Smooth muscle cell (in vitro differentiated cells): ENCODE results near the gene SBNO2. TPM values are rescaled to one million over a fixed set of nuclear protein-coding genes. Genes with fewer than 3 reads are reported as not detected.

ENCODE experiments used
- DNase-seq: peaks from one replicate; lab custom pipeline; 2025; ENCODE audit not compliant: unreplicated experiment; lab: John Stamatoyannopoulos, UW
- H2AFZ ChIP-seq: fragments of 200-600 bp; sonication (generic); 2 replicates; pipeline ENCODE4 v1.6.0; 2016; ENCODE audit warnings: antibody characterized with exemption, low read depth, mild to moderate bottlenecking
- H3F3A ChIP-seq: fragments of 200-600 bp; sonication (generic); 2 replicates; pipeline ENCODE4 v1.6.0; 2017; ENCODE audit warnings: antibody characterized with exemption, low read depth
- H3K27ac ChIP-seq: fragments of 200-600 bp; sonication (generic); 2 replicates; pipeline ENCODE4 v1.5.1; 2016; ENCODE audit warnings: low read depth, mild to moderate bottlenecking
- H3K27me3 ChIP-seq: fragments of 200-600 bp; sonication (generic); 2 replicates; pipeline ENCODE4 v1.6.1; 2016; ENCODE audit warnings: low read depth, mild to moderate bottlenecking
- H3K36me3 ChIP-seq: fragments of 200-600 bp; sonication (generic); 2 replicates; pipeline ENCODE4 v1.5.1; 2016; ENCODE audit warnings: low read depth
- H3K4me1 ChIP-seq: fragments of 200-600 bp; sonication (generic); 2 replicates; pipeline ENCODE4 v1.5.1; 2016; ENCODE audit warnings: low read depth
- H3K4me2 ChIP-seq: fragments of 200-600 bp; sonication (generic); 2 replicates; pipeline ENCODE4 v1.6.0; 2016; ENCODE audit warnings: mild to moderate bottlenecking
- H3K4me3 ChIP-seq: fragments of 200-600 bp; sonication (generic); 2 replicates; pipeline ENCODE4 v1.5.1; 2016; ENCODE audit warnings: mild to moderate bottlenecking
- H3K79me2 ChIP-seq: fragments of 200-600 bp; sonication (generic); 2 replicates; pipeline ENCODE4 v1.6.0; 2016; ENCODE audit warnings: low read depth, mild to moderate bottlenecking
- H3K9ac ChIP-seq: fragments of 200-600 bp; sonication (generic); 2 replicates; pipeline ENCODE4 v1.6.0; 2016; ENCODE audit warnings: low read depth
- H3K9me3 ChIP-seq: fragments of 200-600 bp; sonication (generic); replicated peaks from 2 replicates; pipeline ENCODE4 v1.5.1; 2016; ENCODE audit warnings: low read depth
- H4K20me1 ChIP-seq: fragments of 200-600 bp; sonication (generic); 2 replicates; pipeline ENCODE4 v1.6.0; 2016; ENCODE audit warnings: low read depth
- WGBS: methylation state at CpG from one replicate; pipeline ENCODE4 v1.1.7; 2016; ENCODE audit warnings: low lambda C conversion rate; 5-methylcytosine and 5-hydroxymethylcytosine counted together
- polyA plus RNA-seq: library from polyadenylated mRNA; unstranded; fragments of >200 nt; fragmentation: Nextera tagmentation; extraction: Ambion mirVana; gene quantifications from 2 replicates; pipeline ENCODE4 v1.2.1, GENCODE V29; 2016
- total RNA-seq: library from RNA; depleted of rRNA; stranded (reverse); fragments of >200 nt; gene quantifications from 2 replicates; pipeline ENCODE4 v1.2.3, GENCODE V29; 2014
- TF ChIP-seq, protein P1 (sequence below): fragments of 200-600 bp; sonication (generic); IDR thresholded peaks from 2 replicates; pipeline ENCODE4 v1.5.1; 2017; ENCODE audit warnings: borderline replicate concordance, mild to moderate bottlenecking, antibody characterized with exemption; ENCODE audit not compliant: insufficient read depth, poor library complexity, severe bottlenecking

Gene SBNO2
- total and polyA plus RNA-seq, 2 experiments from 2014 or later = 16.4 to 17.6 TPM

DNA sequence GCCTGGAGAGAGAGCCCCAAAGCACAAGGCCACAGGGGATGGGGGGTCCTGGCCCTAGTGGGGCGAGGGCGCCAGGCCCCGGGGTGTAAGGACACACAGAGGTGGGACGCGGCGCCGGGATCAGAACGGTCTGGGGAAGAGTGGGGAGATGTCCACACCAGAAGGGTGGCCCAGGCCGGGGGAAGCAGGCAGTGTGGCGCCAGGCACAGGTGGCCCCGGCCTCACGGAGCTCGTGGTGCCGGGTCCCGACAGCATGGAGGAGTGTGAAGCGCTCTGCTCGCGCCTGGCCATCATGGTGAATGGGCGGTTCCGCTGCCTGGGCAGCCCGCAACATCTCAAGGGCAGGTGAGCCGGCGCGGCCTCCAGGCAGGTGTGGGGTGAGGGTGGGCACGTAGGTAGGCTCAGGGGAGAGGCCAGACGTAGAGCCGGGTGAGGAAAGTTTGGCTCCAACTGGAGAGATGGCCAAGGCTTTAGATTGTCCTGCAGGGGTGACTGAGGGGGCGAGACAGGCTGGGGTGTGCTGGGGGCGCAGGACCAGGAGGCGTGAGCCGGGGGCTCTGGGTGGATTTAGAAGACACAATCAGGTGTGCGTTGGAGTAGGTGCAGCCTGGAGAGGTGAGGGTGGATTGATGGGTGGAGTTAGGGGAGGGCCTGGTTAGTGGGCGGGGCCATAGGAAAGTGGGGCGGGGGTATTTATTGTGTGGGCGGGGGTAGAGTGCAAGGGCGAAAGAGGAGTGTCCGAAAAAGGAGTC, 110.0 kb downstream of the SBNO2 start:
- Histone ChIP-seq H3K4me2 (no peak overlapping the region), H2AFZ (no peak overlapping the region), H3K36me3 (no peaks in the 10 kb centered on the region), H3K9me3 (no peaks in the 10 kb centered on the region), H3K4me1 (peaks cover 6% of the 10 kb centered on the region), H3K4me3 (no peak overlapping the region), H4K20me1 (no peaks in the 10 kb centered on the region), H3K79me2 (no peaks in the 10 kb centered on the region), H3K27me3 (peaks cover 14% of the 10 kb centered on the region), H3F3A (peaks cover 5% of the 10 kb centered on the region), H3K27ac (no peak overlapping the region), H3K9ac (no peak overlapping the region)
- WGBS = 96% methylated on average over 33 of the region's 37 CpGs
- DNase-seq = no peak
- TF ChIP-seq, protein P1, sequence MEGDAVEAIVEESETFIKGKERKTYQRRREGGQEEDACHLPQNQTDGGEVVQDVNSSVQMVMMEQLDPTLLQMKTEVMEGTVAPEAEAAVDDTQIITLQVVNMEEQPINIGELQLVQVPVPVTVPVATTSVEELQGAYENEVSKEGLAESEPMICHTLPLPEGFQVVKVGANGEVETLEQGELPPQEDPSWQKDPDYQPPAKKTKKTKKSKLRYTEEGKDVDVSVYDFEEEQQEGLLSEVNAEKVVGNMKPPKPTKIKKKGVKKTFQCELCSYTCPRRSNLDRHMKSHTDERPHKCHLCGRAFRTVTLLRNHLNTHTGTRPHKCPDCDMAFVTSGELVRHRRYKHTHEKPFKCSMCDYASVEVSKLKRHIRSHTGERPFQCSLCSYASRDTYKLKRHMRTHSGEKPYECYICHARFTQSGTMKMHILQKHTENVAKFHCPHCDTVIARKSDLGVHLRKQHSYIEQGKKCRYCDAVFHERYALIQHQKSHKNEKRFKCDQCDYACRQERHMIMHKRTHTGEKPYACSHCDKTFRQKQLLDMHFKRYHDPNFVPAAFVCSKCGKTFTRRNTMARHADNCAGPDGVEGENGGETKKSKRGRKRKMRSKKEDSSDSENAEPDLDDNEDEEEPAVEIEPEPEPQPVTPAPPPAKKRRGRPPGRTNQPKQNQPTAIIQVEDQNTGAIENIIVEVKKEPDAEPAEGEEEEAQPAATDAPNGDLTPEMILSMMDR = no peak

DNA sequence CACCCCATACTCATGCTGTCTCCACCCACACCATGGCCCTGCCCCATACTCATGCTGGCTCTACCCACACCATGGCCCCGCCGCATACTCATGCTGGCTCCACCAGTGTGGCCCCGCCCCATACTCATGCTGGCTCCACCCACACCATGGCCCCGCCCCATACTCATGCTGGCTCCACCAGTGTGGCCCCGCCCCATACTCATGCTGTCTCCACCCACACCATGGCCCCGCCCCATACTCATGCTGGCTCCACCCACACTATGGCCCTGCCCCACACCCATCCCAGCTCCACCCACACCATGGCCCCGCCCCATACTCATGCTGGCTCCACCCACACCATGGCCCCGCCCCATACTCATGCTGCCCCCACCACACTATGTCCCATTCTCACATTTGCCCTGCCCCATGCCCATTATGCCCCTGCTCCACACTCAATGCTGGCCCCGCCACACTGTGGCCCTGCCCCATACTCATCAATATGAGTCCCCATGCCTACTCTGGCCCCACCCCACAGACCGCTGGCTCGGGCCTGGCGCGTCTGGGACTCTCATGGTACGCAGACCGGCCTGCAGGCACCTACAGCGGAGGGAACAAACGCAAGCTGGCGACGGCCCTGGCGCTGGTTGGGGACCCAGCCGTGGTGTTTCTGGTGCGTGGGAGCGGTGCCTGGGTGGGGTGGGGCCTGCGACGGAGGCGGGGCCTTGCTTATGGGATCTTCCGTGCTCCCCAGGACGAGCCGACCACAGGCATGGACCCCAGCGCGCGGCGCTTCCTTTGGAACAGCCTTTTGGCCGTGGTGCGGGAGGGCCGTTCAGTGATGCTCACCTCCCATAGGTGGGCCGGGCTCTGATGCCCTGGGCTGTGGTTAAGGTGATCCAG, 110.8 kb downstream of the SBNO2 start:
- Histone ChIP-seq H3K27me3 (peaks cover 5% of the 10 kb centered on the region), H3K79me2 (no peaks in the 10 kb centered on the region), H3K36me3 (no peaks in the 10 kb centered on the region), H3K4me3 (no peak overlapping the region), H3K9me3 (peaks cover 4% of the 10 kb centered on the region), H4K20me1 (no peaks in the 10 kb centered on the region), H3K9ac (no peak overlapping the region), H2AFZ (no peak overlapping the region), H3K4me2 (no peak overlapping the region), H3K4me1 (peaks cover 6% of the 10 kb centered on the region), H3F3A (peaks cover 5% of the 10 kb centered on the region), H3K27ac (no peak overlapping the region)
- no peak for DNase-seq
- TF ChIP-seq, protein P1 = no peak
- 95% methylated on average over 28 of the region's 37 CpGs for WGBS

DNA sequence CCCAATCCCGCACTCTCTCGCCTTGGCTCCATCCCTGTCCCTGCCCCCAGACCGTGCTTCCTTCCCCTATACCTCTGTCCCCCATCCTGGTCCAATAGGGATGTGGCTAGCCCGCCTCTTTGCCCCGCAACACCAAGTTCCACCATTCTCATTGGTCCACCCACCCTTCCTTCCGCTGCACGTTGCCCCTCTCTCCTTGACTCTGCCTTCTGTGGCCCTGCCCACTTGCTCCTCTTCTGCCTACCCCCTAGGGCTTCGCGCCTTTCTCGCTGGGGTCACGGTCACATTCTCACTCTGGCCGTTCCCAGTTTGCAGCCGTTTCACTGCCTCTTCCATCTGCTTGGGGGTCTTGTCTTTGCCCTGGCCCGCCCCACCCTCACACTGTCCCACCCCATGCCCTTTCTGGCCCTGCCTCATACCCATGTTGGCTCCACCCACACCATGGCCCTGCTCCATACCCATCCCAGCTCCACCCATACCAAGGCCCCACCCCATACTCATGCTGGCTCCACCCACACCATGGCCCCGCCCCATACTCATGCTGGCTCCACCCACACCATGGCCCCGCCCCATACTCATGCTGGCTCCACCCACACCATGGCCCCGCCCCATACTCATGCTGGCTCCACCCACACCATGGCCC, 111.6 kb downstream of the SBNO2 start:
- Histone ChIP-seq H3K27me3 (peaks cover 4% of the 10 kb centered on the region), H3K4me1 (peaks cover 6% of the 10 kb centered on the region), H3K36me3 (peaks cover 6% of the 10 kb centered on the region), H3F3A (peaks cover 5% of the 10 kb centered on the region), H3K27ac (no peak overlapping the region), H3K4me3 (no peak overlapping the region), H3K9ac (no peak overlapping the region), H3K9me3 (peaks cover 8% of the 10 kb centered on the region), H4K20me1 (no peaks in the 10 kb centered on the region), H2AFZ (no peak overlapping the region), H3K79me2 (no peaks in the 10 kb centered on the region), H3K4me2 (no peak overlapping the region)
- WGBS = 95% methylated on average over 13 of the region's 17 CpGs
- DNase-seq = no peak
- TF ChIP-seq, protein P1 = no peak
